Breast epithelium (tissue), 3 donors: Measurements from ENCODE around the gene SMARCE1.

Experiments
- POLR2AphosphoS5 ChIP-seq, 3 donors: sonication (generic); formaldehyde crosslinking; IDR thresholded peaks; one replicate each; pipeline ENCODE4 v1.6.1; 2017; ENCODE audit warnings: antibody characterized with exemption in 3 of 3
- TF ChIP-seq, protein P1 (sequence below), 3 donors: fragments of 450-650 bp; IDR thresholded peaks; one replicate each; pipeline ENCODE4 v1.5.1; 2016 to 2017; ENCODE audit warnings: antibody characterized with exemption in 3 of 3, mild to moderate bottlenecking in 3 of 3, moderate library complexity in 3 of 3

GRCh38 chr17:40658396-40658795 is 10.8 kb upstream of the SMARCE1 start:
- TF ChIP-seq, protein P1, sequence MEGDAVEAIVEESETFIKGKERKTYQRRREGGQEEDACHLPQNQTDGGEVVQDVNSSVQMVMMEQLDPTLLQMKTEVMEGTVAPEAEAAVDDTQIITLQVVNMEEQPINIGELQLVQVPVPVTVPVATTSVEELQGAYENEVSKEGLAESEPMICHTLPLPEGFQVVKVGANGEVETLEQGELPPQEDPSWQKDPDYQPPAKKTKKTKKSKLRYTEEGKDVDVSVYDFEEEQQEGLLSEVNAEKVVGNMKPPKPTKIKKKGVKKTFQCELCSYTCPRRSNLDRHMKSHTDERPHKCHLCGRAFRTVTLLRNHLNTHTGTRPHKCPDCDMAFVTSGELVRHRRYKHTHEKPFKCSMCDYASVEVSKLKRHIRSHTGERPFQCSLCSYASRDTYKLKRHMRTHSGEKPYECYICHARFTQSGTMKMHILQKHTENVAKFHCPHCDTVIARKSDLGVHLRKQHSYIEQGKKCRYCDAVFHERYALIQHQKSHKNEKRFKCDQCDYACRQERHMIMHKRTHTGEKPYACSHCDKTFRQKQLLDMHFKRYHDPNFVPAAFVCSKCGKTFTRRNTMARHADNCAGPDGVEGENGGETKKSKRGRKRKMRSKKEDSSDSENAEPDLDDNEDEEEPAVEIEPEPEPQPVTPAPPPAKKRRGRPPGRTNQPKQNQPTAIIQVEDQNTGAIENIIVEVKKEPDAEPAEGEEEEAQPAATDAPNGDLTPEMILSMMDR (IDR thresholded peaks at IDR 0.05), result no peak
- no peak for TF ChIP-seq POLR2AphosphoS5 (IDR thresholded peaks at IDR 0.05)
